GM12873 (cell line): ENCODE results near the gene LRIT2.

Experiments used
- TF ChIP-seq, protein P1 (sequence below): IDR thresholded peaks from 2 replicates; pipeline ENCODE4 v1.5.1; 2012; ENCODE audit warnings: low read depth, mild to moderate bottlenecking, moderate library complexity, low read length, control low read depth; ENCODE audit not compliant: insufficient read depth; ENCODE audit errors: missing control alignments

Gene LRIT2

DNA sequence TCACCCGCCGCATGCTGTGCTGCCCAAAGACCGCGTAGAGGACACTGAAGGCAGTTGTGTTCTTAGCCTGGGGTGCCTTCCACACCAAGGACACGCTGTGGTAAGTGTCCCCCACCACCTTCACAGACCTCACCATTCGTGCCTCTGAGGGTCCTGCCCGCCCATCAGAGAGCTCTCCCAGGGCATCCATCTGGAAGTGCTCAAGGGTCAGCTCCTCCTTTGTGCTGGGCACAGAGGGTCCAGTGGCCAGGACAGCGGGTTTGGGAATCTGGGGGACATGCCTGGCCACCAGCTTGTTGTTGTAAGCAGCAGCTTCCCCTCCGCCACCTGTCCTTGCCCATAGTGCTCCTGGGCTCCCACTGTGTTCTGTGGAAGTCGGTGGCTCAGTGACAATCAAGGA lies 7.0 kb upstream of the LRIT2 start:
- TF ChIP-seq, protein P1, sequence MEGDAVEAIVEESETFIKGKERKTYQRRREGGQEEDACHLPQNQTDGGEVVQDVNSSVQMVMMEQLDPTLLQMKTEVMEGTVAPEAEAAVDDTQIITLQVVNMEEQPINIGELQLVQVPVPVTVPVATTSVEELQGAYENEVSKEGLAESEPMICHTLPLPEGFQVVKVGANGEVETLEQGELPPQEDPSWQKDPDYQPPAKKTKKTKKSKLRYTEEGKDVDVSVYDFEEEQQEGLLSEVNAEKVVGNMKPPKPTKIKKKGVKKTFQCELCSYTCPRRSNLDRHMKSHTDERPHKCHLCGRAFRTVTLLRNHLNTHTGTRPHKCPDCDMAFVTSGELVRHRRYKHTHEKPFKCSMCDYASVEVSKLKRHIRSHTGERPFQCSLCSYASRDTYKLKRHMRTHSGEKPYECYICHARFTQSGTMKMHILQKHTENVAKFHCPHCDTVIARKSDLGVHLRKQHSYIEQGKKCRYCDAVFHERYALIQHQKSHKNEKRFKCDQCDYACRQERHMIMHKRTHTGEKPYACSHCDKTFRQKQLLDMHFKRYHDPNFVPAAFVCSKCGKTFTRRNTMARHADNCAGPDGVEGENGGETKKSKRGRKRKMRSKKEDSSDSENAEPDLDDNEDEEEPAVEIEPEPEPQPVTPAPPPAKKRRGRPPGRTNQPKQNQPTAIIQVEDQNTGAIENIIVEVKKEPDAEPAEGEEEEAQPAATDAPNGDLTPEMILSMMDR: no peak

- TF ChIP-seq, protein P1: no peak
These were observed 5.0 kb upstream of the LRIT2 start for GRCh38 chr10:84230359-84230758.

DNA sequence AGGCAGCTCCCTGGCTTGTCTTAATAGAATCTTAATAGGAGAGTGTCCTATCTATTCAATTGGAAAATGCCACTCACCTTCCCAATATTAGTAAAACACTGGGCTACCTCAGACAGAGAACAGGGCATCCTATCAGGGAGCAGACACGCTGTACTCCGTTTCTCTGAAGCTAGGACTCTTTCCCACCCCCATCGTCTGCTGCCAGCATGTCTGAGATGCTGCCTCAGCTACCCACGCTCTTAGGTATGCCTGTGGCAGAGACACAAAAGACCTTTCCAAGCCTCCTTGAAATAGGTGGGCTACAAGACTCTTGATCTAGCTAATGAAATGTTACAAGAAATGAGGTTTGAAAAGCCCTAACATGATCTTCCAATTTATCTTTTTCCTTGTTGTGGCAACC lies 2.5 kb upstream of the LRIT2 start:
- TF ChIP-seq, protein P1: no peak

DNA sequence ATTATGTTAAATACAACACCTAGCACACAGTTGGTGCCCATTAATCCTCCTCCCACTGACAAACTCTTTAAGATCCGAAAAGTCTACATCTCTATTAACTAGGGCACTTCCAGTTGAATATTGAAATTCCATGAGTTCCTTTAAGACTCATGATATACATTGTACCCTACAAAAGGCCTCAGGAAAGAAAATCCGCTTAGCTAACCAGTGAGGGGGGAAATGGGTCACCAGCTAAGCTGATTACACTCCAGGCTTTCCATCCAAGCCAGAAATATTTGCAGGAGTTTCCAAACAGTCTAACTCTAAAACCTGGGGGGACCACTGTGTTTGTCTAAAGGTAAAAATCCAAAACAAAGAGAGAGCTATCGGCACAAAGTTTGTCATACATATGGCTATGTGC lies 1.3 kb upstream of the LRIT2 start:
- TF ChIP-seq, protein P1: no peak

DNA sequence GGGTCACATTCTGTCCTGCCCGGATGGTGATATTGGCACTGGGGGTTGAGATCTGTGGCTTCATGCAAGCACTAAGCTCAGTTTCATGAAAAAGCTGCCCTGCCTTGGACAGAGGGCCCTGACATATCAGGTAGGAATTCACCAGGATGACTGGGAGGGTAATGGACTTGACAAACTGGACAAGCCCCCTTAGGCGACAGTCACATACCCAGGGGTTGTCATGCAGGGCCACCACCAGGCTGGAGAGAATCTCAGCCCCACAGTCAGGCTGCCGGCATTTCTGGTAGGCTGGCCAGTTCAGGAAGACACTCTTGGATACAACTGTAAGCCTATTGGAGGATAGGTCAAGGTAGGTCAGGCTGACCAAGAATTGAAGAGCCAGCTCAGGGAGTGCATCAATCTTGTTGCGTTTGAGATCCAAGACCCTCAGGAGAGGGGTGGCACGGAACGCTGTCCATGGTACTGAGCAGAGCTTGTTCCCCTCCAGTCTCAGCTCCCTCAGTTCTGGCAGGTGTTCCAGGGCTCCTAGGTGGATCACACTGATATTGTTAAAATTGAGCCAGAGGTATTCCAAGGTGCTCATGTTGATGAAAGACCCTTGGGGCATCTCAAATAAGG lies 824 bp downstream of the LRIT2 start:
- TF ChIP-seq, protein P1: no peak

GRCh38 chr10:84221916-84222315 lies 3.4 kb downstream of the LRIT2 start:
- TF ChIP-seq, protein P1: no peak

DNA sequence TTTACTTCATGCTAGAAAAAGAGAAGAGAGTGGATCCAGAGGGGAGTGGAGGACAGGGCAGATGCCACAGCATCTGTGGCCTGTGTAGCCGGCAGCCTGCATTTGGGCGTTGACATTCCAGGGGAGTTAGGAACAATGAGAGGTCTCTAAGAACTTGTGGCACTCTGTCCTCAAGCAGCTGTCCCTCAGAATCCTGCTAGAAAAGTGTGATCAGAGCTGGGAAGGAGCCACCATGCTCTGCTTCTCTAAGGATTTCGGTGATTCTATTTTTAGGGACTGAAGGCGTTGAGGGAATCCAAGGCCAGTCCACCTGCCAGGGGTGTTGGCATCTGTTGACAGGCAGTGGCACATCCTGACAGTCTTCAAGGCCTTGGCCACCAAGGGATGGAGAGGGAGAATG lies 7.6 kb downstream of the LRIT2 start:
- TF ChIP-seq, protein P1: no peak
